K562 (cell line): Measurements from ENCODE around the gene CCDC88C. TPM values are rescaled to one million over a fixed set of nuclear protein-coding genes. Genes with fewer than 3 reads are reported as not detected.

ENCODE experiments used
- ARID1B ChIP-seq: fragments of 450-650 bp; IDR thresholded peaks from 2 replicates; pipeline ENCODE4 v1.6.1; 2016; ENCODE audit warnings: antibody characterized with exemption, mild to moderate bottlenecking, inconsistent platforms
- ELF4 ChIP-seq: fragments of 450-650 bp; formaldehyde crosslinking; IDR thresholded peaks from 2 replicates; pipeline ENCODE4 v1.4.0; 2022; ENCODE audit warnings: missing genetic modification characterization
- ESRRA ChIP-seq: fragments of 450-650 bp; IDR thresholded peaks from 2 replicates; pipeline ENCODE4 v1.6.1; 2014; ENCODE audit warnings: low read depth, mild to moderate bottlenecking, moderate library complexity, borderline replicate concordance
- MBD2 ChIP-seq: sonication (generic); IDR thresholded peaks from 2 replicates; pipeline ENCODE4 v1.6.1; 2016; ENCODE audit warnings: low read depth, borderline replicate concordance
- MED1 ChIP-seq: sonication (generic); formaldehyde crosslinking; IDR thresholded peaks from 2 replicates; pipeline ENCODE4 v1.8.1; 2023; ENCODE audit warnings: missing genetic modification reagents, borderline replicate concordance
- NCOR1 ChIP-seq: fragments of 450-650 bp; IDR thresholded peaks from 2 replicates; pipeline ENCODE4 v1.6.1; 2016; ENCODE audit warnings: mild to moderate bottlenecking, moderate library complexity
- NR3C1 ChIP-seq: sonication (generic); formaldehyde crosslinking; IDR thresholded peaks from 2 replicates; pipeline ENCODE4 v1.8.1; 2022; ENCODE audit warnings: missing genetic modification reagents
- NRF1 ChIP-seq, 2 experiments: fragments of 450-650 bp; IDR thresholded peaks in 1 of 2; conservative IDR thresholded peaks in 1 of 2; 2 replicates each; pipeline ENCODE4 v1.6.1; 2014; ENCODE audit warnings: mild to moderate bottlenecking in 2 of 2
- PYGO2 ChIP-seq: fragments of 450-650 bp; IDR thresholded peaks from 2 replicates; pipeline ENCODE4 v1.6.1; 2016; ENCODE audit warnings: mild to moderate bottlenecking, missing genetic modification characterization, moderate library complexity, missing compliant biosample characterization
- SIN3B ChIP-seq: fragments of 450-650 bp; IDR thresholded peaks from 2 replicates; pipeline ENCODE4 v1.6.1; 2017; ENCODE audit warnings: low read depth, mild to moderate bottlenecking, moderate library complexity
- TAL1 ChIP-seq: fragments of 450-650 bp; IDR thresholded peaks from 2 replicates; pipeline ENCODE4 v1.6.1; 2016; ENCODE audit warnings: mild to moderate bottlenecking
- ZNF143 ChIP-seq: sonication (generic); formaldehyde crosslinking; IDR thresholded peaks from 2 replicates; pipeline ENCODE4 v1.9.0; 2022; ENCODE audit warnings: mild to moderate bottlenecking, missing genetic modification reagents
- ZNF436 ChIP-seq: fragments of 250-450, 450-650 bp; sonication (Bioruptor Pico); formaldehyde crosslinking; IDR thresholded peaks from 2 replicates; pipeline ENCODE4 v1.7.0; 2020; ENCODE audit warnings: mild to moderate bottlenecking
- ZNF583 ChIP-seq: fragments of 250-450 bp; sonication (Bioruptor Pico); IDR thresholded peaks from 2 replicates; pipeline ENCODE4 v1.4.0; 2020
- polyA plus RNA-seq, 8 experiments: library from polyadenylated mRNA; depleted of rRNA in 4 of 8; stranded (reverse) in 5 of 8; unstranded in 3 of 8; fragments of >200 nt; fragmentation: Nextera tagmentation in 2 of 8; fragmentation: Illumina TruSeq in 1 of 8; extraction: Ambion mirVana in 2 of 8; extraction: Trizol in 1 of 8; gene quantifications; 2 replicates each; pipeline versions ENCODE4 v1.2.1 to v1.2.3, GENCODE V29; 2011 to 2014; ENCODE audit warnings: inconsistent platforms in 1 of 8, missing spikeins in 1 of 8
- total RNA-seq, 7 experiments: library from RNA; depleted of rRNA in 6 of 7; stranded (reverse); fragments of >200 nt in 6 of 7; fragmentation: Illumina TruSeq in 2 of 7; extraction: Trizol in 2 of 7; gene quantifications; 2 replicates each; pipeline versions ENCODE4 v1.2.1 to v1.2.3, GENCODE V29; 2011 to 2021; ENCODE audit warnings: low replicate concordance in 1 of 7
- TF ChIP-seq, protein P1 (sequence below): fragments of 200-600 bp; sonication (generic); IDR thresholded peaks from one replicate; pipeline ENCODE4 v1.6.1; 2012; ENCODE audit warnings: mild to moderate bottlenecking, low read depth, low read length, inconsistent platforms
- TF ChIP-seq, protein P2 (sequence below): fragments of 450-650 bp; IDR thresholded peaks from 2 replicates; pipeline ENCODE4 v1.6.1; 2017; ENCODE audit warnings: antibody characterized with exemption

The CCDC88C gene
- total and polyA plus RNA-seq, 9 of the 15 experiments (the other 6 are each of a cell fraction or from before 2014, with no cell fraction given) = 0.62 to 22.5 (median 10.7) TPM

DNA sequence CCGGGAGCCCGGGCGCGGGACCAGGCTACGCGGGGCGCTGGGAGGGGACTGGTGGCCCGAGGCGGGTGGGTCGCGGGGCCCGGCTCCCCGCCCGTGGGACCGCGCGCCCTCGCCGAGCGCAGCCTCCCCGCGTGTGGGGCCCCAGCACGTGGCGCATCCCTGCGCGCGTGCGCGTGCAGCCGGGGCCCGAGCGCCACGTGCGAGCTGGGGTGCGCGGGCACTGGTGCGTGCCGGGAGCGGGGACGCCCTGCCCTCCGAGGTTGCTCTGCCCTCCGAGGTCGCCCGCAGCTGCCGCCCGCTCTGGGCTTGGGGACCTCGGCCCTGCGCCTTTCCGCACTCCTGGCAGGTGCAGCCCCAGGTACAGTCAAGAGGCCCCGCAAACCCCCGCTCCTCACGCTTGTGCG, 365 bp upstream of the CCDC88C start (continued):
- TF ChIP-seq, protein P1, sequence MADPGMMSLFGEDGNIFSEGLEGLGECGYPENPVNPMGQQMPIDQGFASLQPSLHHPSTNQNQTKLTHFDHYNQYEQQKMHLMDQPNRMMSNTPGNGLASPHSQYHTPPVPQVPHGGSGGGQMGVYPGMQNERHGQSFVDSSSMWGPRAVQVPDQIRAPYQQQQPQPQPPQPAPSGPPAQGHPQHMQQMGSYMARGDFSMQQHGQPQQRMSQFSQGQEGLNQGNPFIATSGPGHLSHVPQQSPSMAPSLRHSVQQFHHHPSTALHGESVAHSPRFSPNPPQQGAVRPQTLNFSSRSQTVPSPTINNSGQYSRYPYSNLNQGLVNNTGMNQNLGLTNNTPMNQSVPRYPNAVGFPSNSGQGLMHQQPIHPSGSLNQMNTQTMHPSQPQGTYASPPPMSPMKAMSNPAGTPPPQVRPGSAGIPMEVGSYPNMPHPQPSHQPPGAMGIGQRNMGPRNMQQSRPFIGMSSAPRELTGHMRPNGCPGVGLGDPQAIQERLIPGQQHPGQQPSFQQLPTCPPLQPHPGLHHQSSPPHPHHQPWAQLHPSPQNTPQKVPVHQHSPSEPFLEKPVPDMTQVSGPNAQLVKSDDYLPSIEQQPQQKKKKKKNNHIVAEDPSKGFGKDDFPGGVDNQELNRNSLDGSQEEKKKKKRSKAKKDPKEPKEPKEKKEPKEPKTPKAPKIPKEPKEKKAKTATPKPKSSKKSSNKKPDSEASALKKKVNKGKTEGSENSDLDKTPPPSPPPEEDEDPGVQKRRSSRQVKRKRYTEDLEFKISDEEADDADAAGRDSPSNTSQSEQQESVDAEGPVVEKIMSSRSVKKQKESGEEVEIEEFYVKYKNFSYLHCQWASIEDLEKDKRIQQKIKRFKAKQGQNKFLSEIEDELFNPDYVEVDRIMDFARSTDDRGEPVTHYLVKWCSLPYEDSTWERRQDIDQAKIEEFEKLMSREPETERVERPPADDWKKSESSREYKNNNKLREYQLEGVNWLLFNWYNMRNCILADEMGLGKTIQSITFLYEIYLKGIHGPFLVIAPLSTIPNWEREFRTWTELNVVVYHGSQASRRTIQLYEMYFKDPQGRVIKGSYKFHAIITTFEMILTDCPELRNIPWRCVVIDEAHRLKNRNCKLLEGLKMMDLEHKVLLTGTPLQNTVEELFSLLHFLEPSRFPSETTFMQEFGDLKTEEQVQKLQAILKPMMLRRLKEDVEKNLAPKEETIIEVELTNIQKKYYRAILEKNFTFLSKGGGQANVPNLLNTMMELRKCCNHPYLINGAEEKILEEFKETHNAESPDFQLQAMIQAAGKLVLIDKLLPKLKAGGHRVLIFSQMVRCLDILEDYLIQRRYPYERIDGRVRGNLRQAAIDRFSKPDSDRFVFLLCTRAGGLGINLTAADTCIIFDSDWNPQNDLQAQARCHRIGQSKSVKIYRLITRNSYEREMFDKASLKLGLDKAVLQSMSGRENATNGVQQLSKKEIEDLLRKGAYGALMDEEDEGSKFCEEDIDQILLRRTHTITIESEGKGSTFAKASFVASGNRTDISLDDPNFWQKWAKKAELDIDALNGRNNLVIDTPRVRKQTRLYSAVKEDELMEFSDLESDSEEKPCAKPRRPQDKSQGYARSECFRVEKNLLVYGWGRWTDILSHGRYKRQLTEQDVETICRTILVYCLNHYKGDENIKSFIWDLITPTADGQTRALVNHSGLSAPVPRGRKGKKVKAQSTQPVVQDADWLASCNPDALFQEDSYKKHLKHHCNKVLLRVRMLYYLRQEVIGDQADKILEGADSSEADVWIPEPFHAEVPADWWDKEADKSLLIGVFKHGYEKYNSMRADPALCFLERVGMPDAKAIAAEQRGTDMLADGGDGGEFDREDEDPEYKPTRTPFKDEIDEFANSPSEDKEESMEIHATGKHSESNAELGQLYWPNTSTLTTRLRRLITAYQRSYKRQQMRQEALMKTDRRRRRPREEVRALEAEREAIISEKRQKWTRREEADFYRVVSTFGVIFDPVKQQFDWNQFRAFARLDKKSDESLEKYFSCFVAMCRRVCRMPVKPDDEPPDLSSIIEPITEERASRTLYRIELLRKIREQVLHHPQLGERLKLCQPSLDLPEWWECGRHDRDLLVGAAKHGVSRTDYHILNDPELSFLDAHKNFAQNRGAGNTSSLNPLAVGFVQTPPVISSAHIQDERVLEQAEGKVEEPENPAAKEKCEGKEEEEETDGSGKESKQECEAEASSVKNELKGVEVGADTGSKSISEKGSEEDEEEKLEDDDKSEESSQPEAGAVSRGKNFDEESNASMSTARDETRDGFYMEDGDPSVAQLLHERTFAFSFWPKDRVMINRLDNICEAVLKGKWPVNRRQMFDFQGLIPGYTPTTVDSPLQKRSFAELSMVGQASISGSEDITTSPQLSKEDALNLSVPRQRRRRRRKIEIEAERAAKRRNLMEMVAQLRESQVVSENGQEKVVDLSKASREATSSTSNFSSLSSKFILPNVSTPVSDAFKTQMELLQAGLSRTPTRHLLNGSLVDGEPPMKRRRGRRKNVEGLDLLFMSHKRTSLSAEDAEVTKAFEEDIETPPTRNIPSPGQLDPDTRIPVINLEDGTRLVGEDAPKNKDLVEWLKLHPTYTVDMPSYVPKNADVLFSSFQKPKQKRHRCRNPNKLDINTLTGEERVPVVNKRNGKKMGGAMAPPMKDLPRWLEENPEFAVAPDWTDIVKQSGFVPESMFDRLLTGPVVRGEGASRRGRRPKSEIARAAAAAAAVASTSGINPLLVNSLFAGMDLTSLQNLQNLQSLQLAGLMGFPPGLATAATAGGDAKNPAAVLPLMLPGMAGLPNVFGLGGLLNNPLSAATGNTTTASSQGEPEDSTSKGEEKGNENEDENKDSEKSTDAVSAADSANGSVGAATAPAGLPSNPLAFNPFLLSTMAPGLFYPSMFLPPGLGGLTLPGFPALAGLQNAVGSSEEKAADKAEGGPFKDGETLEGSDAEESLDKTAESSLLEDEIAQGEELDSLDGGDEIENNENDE = no peak
- TF ChIP-seq ZNF143 (CRISPR knock-in tag) = peak; percentile 67
- TF ChIP-seq MED1 (CRISPR knock-in tag) = peak; percentile 94; the same call in 1 of the 2 replicates
- no peak for TF ChIP-seq MBD2
- no peak for TF ChIP-seq ARID1B
- no peak for TF ChIP-seq ESRRA
- peak; percentile 33; the same call in 1 of the 2 replicates for TF ChIP-seq SIN3B
- no peak for TF ChIP-seq ELF4 (CRISPR knock-in tag)
- no peak for TF ChIP-seq ZNF436 (CRISPR knock-in tag)
- TF ChIP-seq PYGO2 (tag) = no peak
- TF ChIP-seq NCOR1 = no peak
- TF ChIP-seq, protein P2, sequence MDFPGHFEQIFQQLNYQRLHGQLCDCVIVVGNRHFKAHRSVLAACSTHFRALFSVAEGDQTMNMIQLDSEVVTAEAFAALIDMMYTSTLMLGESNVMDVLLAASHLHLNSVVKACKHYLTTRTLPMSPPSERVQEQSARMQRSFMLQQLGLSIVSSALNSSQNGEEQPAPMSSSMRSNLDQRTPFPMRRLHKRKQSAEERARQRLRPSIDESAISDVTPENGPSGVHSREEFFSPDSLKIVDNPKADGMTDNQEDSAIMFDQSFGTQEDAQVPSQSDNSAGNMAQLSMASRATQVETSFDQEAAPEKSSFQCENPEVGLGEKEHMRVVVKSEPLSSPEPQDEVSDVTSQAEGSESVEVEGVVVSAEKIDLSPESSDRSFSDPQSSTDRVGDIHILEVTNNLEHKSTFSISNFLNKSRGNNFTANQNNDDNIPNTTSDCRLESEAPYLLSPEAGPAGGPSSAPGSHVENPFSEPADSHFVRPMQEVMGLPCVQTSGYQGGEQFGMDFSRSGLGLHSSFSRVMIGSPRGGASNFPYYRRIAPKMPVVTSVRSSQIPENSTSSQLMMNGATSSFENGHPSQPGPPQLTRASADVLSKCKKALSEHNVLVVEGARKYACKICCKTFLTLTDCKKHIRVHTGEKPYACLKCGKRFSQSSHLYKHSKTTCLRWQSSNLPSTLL = no peak
- TF ChIP-seq NRF1 (conservative IDR thresholded peaks at IDR 0.05 in 1 of 2, IDR thresholded peaks at IDR 0.05 in 1 of 2) = peak; percentile 76 to 83
- TF ChIP-seq TAL1 = no peak
- TF ChIP-seq NR3C1 (CRISPR knock-in tag) = peak; percentile 98
- TF ChIP-seq ZNF583 (CRISPR knock-in tag) = no peak
